Subcutaneous adipose tissue (tissue), 4 donors: Measurements from ENCODE around the gene JTB. TPM values are rescaled to one million over a fixed set of nuclear protein-coding genes. Genes with fewer than 3 reads are reported as not detected.

Experiments
- CTCF ChIP-seq: fragments of 450-650 bp; IDR thresholded peaks from one replicate; pipeline ENCODE4 v1.5.1; 2016; ENCODE audit warnings: low read depth, mild to moderate bottlenecking, control low read depth, antibody characterized with exemption, moderate library complexity
- total RNA-seq, 4 donors: library from RNA; depleted of rRNA; stranded (reverse); fragments of >200 nt; gene quantifications; one replicate each; pipeline ENCODE4 v1.1.0, GENCODE V29; 2016

The JTB gene
- total RNA-seq, 4 donors from 2014 or later, result 183 to 201 (median 198) TPM

- no peak for TF ChIP-seq CTCF
Observed at GRCh38 chr1:153945795-153946621, 31.5 kb downstream of the JTB start.

- no peak for TF ChIP-seq CTCF
Observed at GRCh38 chr1:153945131-153945794, 32.2 kb downstream of the JTB start.

DNA sequence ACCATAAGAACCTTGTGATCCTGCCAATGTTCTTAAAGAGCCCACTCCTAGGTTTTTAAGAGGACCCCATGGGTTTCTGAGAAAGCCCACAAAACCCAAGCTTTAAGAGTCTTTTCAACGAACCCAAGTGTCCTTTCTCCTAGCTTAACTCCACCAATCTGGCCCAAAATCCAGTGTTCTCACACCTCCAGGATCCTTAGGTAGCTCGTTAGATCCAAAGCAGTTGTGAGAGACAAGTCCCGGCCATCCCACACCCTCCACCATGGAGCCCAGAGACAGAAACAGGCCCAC is 32.7 kb downstream of the JTB start:
- TF ChIP-seq CTCF, result no peak

- no peak for TF ChIP-seq CTCF
Observed at GRCh38 chr1:153944005-153944826, 33.3 kb downstream of the JTB start.

DNA sequence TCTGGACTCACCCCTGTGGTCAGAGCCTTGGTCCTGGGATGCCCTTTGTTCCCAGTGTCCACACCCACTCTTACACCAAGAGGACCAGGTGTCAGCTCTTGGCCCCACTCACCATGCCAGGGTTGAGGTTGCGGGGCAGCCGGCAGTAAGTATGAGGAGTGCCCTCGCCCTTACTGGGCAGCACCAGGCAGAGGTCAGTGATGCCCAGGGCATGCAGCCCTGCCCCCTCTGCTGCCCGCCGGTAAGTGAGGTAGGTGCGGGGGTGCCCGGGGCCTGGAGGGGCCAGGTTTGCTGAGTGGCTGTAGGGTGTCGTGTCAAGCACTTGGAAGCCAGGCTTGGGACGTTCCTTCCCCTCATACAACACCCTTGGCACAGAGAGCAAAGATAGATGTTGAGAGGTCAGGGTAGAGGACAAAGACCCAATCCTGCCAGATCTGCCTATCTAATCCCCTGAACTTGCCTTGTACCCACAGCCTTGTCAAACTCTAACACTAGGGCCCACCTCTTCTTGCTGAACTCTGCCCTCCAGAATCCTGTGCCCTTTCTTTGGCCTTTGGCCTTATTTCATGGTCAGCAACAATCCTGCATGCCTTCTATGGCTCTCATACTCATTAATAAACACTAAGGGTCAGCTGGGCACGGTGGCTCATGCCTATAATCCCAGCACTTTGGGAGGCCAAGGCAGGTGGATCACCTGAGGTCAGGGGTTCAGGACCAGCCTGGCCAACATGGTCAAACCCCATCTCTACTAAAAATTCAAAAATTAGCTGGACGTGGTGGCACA is 34.5 kb downstream of the JTB start:
- no peak for TF ChIP-seq CTCF

DNA sequence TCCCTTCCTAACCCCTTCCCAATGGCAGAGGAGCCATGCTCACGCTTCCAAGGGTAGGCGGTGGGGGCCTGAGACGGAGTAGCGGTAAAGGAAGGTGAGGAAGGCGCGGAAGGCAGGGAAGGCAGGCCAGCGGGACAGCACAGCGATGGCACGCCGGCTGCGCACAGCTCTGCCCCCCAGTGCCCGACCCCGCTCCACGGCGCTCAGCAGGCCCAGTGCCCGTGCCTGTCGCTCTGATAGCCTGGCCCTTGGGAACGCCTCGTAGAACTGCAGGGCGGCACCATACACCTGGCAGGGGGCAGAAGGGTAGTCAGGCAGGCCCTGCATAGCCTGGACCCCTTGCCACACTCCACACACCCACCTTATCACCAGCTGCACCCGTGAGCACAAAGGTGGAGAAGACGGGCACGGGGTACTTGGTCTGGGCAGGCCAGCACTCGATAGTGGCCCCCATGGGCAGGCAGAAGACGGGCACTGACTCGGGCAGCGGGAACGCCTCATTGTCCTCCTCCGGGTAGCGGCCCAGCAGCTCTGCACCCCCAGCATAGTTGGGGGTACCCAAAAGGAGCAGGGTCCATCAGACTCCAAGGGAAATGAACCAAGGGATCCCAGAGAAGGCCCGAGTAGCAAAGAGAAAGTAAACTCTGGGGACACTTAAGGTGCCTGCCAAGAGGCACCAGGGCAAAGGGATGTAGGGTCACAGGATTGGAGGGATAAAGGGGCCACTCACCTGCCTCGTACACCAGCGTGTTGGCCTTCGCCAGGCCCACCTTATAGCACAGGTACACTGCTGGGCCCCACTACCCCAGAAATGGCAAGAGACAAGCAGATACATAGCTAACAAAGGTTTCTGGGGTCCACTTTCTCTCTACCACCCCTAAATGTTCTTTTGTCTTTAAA is 35.4 kb downstream of the JTB start:
- no peak for TF ChIP-seq CTCF
